OCI-M2 (cell line): ENCODE measurements around the gene PDE6H.

Source experiments
- DNase-seq: peaks from one replicate; lab custom pipeline; 2025; ENCODE audit not compliant: unreplicated experiment; lab: John Stamatoyannopoulos, UW

The PDE6H gene

DNA sequence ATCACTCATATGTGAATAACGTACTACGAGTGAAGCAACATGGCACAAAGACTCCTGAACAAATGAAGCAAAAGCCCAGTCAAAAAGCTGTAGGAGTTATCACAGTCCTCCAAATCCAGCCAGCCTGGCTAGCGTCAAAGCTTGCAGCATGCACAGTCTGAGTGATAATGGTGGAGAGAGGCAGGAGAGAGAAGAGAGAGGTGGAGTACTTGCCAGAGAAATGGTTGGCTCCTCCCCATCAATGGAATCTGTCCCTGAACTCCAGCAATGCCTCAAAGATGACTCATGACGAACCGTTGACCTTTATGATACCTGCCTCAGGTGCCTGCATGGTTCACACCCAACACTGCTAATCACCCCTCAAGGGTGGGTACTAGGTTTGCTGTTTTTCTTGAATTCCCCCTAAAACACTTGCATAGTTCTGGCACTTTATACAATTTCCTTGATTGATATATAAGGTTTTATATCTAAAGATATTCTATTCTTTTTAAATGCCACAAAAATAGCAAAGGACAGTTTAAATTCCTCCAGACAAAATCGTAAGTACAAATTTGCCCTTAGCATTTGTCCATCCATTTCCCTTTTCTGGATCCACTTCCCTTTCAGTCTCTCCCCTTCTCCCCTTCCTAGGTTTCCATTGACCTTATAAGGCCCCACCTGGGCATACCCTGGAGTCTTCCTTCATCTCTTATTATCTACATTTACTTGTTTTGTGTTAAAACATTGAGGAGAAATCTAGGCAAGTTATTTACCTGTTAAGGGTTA, 21.7 kb upstream of the PDE6H start:
- no peak for DNase-seq

DNA sequence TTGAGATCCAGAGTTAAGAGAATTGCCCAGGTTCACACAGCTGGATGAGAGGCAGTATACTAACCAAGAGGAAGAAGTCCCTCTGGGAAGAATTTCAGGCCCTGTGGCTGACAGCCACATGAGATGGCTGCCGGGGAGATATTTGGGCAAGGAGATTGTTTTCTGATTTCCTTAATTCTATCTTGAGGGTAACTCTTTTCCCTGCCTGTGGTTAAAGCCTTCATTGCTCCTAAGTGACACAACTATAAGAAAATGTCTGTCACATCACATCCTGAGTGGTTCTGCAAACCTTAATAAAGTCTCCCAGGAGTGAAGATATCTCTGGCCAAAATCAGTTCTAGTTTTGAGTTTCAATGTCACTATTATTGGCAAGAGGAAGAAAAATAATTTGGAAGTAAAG, 21.0 kb upstream of the PDE6H start:
- no peak for DNase-seq

DNA sequence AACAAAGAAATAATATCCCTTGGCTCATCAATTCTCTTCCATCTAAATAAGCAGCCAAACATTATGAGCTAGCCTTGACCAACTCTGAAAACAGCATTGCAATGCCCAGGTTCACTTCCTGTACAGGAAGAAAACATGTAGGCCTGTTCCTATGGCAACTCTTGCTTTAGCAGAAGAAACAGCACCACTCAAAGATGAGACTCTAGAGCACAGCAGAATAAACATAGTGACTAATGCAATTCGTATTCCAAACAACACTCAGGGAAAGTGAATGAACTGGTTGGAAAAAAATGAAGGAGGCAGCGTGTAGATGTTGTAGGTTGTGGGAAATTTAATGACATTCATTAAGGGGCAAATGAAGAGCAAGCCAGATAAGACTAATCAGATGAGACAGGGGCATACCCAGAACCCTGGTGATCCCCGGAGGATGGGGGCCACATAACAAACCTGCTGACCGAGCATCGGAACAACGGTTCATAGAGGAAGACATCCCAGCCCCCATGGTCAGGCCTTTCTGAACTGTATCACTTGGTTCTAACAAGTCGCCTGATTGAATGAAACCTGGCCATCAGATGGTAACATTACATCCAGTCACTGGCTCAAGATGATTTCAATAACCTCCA, 20.4 kb upstream of the PDE6H start:
- DNase-seq, result no peak

DNA sequence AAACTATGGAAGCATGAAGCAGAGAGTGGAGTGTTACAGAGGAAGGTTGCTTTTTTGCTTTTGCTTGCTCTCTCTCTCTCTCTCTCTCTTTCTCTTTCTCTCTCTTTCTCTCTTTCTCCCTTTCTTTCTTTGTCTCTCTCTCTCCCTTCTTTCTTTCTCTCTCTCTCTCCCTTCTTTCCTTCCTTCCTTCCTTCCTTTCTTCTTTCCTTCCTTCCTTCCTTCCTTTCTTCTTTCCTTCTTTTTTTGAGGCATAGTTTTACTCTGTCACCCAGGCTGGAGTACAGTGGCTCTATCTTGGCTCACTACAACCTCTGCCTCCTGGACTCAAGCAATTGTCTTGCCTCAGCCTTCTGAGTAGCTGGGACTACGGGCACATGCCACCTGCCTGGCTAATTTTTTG, 19.1 kb upstream of the PDE6H start:
- DNase-seq, result no peak

DNA sequence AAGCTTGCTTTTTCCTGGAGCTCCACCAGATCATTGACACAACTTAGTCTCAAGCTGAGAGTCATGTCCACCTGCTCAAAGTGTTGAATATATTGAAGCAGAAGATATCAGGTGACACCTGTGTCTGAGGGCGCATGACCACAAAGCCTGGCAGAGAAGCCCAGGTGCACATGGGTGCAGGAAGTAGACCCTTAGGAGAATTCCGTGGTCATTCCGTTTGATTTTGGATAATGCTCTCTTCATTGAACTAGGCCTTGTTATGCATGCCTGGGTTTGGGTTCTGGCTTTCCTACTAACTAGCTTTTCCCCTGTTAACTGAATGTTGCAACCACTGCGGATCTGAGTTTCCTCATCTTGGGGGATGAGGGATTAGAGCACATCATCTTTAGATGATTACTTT, 18.6 kb upstream of the PDE6H start:
- no peak for DNase-seq

DNA sequence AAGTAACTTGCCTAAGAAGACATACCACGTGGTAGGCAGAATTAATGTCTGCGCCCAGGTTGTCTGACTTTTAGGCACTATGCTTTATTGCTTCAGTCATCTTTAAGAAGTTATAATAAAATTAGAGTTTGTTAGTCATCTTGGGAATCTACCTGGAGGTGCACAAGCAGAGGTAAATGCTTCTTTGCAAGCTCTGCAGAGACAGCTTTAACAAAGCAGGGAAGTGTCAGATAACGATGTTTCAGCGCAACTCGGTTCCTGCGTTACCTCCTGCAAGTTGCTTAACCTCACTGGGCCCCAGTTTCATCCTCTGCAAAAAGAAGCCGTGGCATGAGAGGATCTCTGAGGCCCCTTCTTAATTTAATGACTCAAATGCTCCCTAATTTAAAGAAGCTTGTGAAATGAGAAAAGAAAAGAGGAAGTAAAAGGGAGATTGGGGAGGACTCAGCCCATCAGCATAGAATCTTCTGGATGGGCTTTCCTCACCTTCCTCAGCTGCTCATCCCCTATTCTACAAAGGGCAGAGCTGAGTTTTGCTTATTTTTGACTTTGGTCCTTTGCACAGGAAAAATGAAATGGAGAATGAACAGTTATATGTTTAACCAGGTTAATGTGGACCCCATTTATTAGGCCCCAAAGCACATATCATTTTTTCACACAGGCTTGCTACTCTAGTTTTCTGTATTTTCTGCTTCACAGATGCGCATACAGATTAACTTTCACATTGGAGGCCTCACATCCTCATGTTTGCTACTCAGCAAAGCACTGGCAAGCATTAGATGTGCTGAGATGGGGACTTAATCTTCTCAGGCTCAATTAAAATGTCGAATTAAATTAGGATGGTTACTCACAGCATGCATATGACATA, 16.6 kb upstream of the PDE6H start:
- DNase-seq, result no peak

DNA sequence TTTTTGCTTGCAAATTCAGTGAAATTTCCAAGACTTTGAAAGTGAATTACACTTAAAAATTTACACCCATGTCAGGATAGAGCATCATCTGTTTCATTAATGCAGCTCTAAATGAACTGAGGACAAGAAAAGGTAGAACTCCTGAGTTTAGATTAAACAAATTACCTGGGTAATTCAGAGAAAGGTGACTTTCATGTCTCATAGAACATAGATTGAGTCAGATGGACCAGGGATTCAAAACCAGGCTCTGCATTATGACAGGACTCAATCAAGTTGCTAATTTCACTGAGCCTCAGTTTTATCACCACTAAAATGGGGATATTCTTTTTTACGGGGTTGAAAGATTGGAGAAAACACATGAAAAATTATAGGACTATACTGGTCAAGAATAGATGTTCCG, 15.9 kb upstream of the PDE6H start:
- no peak for DNase-seq

DNA sequence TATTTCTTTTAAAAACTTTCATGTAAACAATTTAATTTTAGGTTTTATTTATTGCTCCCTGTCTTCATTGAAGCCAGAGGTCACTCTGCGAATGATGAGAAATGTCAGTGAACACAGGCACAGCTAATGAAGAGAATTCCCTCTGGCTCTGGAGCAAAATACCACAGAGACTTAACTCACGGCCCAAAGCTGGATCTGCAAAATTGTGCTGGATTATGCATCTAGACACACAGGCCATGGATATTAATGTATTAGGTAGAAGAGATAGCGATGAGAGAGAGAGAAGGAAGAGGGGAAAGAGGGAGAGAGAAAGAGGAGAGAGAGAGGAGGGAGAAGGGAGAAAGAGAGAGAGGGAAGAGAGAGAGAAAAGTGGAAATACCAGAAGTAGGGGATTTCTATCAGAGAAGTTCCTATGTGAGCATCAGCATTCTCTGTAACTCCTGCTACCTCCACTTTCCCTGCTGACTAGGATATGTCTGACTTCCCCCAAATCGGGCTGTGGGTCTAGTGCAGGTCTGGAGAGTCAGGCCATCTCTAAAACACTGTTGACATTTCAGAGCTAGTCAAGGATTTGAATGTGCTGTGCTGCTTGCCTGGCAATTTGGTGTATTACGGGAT, 15.2 kb upstream of the PDE6H start:
- no peak for DNase-seq

DNA sequence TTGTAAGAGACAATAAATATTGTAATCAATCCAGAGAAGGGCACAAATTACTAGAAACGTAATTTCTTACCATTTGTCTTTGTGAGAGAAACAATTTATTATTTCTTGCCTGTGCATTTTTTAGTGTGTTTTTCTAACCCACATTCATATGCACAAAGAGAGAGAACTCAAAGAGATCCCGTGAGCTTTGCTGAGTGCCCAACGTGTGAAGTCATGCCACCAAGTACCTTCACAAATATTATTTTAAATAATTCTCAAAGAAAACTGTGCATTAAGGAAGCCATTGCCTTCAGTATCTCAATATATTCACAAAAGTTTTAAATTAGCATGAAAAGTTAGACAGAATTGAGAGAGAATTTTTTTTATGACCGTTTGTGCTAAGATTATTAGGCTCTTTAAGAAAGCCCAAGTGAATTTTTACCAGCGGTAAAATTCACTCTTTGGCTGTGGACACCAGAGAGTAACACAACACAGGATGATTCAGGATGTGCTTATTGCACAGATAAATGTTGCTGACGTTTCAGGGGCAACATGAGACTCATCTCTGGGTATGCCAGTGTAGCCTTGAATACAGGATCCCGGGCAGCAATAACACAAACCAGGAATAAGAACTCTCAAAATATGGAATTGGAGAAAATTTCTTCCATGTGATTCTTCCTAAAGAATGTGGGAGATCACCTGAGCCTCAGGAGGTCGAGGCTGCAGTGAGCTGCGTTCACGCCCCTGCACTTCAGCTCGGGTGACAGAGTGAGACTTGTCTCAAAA, 14.3 kb upstream of the PDE6H start:
- no peak for DNase-seq

DNA sequence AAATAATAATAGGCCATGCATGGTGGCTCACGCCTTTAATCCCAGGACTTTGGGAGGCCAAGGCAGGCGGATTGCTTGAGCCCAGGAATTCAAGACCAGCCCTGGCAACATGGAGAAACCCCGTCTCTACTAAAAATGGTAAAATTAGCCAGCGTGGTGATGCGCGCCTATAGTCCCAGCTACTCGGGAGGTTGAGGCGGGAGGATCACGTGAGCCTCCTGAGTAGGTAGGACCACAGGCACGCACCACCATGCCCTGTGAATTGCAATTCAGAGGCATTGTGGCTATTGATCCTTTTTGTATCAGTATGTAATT, 13.8 kb upstream of the PDE6H start:
- no peak for DNase-seq

DNA sequence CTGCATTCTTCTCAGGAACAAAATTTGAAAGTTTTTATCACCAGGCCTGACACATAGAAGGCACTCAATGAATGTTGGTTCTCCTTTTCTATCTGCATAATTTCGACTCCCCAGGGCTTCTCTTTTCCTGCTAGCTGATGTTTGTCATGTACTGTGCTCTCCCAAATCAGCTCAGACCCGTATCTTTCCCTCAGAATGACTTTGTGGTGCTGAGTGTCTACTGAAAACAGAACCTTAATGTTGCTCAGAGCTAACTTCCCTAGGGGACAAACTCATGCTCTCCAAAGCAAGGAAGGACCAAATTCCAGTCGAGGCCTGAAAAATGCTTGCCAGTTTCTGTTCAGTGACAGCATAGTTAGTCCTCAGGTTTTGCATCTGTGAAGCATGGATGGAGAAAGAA, 13.4 kb upstream of the PDE6H start:
- no peak for DNase-seq

DNA sequence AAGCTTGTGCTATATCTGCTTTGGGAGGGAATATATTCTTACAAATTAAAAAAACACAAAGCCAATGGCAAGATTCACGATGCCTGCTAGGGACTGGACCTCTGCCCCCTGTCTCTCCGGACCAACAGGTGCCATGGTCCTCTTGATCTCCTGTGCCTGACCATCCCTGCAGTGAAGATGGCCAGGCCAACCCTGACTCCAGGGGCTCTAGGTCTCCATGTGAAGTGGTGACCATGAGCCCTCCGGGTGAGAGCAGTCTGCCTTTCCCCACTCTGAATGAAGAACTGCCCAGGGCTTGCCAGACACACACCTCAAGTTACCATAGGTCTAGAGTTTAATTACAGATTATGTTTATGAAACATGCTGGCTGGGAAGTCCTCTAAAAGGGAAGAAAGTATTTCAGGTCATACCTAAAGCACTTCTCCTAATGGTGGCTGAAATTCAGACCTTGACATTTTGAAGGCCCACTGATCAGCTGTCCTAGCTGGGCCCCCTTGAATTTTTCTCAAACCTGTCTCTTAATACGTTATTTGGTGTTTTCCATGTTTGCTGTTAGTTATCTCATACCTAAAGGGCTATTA, 12.8 kb upstream of the PDE6H start:
- DNase-seq, result no peak

DNA sequence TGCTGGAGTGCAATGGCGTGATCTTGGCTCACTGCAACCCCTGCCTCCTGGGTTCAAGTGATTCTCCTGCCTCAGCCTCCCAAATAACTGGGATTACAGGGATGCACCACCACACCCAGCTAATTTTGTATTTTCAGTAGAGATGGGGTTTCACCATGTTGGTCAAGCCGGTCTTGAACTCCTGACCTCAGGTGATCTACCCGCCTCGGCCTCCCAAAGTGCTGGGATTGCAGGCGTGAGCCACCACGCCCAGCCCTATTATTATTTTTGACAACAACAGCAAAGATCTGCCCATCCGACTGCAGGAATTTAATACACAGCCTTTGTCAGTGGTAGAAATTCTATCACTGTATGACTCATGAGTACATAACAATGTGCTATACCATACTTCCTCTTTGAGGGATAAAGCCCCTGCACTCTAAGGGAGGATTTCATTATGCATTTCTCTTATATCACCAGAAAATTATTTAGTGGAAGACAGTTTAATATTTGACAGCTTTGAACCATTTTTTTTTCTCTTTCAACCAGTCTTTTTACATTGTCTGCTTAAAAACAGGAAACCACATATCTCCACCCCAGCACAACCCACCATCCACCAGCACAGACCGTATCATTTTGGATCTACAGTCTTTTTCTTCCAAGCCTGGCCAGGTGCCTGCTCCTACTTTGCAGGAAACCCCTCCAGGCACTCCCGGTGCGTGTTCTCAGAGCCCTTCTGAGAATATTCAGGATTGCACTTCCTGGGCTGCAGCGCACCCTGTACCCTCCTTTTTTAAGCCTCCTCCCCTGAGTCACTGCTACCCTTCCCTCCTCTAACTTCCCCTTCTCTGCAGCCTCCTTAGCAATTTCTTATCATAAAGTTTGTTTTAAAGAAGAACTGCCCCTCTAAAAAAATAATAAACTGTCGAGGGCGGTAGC, 12.0 kb upstream of the PDE6H start:
- no peak for DNase-seq

DNA sequence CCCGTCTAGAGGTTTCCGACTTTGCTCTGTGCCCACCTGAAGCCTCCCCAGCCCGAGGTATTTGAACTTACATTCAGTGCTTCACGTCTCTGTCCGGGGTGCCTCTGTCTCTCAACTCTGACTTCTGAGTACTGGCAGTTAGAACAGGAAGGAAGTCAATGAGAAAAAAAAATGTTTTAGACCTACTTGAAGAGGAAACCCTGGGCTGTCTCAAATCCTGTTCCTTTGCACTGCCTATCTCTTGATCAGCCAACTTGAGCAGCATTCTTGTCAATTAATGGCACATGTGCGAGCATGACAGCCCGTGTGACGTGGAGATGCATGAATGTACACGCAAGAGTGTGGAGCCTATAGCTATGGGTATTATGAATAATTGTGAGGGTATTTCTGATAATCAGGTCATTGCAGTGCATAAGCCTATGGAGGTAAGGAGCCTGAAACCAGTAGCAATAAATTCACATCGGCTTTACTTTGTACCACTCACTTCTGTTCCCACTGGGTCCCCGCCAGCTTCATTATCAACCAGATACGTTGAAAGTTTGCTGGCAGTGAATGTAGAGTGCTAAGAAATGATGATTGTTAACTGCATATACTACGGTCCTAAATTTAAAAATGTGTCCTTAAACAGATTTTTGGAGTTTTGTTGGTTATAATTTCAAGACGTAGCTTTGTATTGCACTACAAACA, 11.2 kb upstream of the PDE6H start, which contains the start of gene ARHGDIB:
TSS of gene ARHGDIB (minus strand) at position 136 of the 687 bp plus-strand sequence. CDS start 10,889 bp downstream, outside the sequence.
- DNase-seq, result no peak

DNA sequence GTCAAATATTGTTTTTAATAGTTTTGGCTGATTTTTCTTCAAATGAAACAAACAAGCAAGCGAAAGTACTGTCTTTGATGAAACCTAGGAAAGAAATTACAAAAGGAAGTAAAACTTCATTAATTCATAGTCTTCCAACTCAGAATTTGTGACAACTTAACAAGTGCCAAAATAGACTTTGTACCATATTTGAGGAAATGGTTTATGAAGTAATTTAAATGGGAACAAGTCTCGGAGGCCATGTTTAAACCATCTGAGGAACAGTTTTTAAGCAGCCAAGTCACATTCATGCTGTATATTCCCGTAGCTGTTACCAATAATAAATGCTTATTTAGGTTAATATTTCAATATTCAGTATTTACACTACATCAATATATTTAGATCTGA, 10.7 kb upstream of the PDE6H start:
- DNase-seq, result no peak

DNA sequence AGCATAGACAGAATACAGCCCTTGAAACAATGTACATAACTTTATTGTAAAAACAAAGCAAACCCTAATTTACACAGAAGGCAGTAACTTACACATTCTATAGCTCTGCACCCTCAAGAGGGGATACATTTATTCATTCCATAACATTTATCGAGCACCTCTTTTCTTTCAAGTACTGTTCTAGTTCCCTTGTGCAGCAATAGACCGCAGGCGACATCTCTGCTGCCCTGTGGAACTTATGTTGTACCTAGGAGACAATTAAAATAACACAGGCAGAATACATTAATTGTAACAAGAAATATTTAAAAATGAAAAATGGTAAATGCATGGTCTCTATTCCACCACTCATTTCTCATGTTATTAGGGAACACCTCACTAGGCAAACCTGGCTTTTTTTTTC, 10.0 kb upstream of the PDE6H start:
- no peak for DNase-seq

DNA sequence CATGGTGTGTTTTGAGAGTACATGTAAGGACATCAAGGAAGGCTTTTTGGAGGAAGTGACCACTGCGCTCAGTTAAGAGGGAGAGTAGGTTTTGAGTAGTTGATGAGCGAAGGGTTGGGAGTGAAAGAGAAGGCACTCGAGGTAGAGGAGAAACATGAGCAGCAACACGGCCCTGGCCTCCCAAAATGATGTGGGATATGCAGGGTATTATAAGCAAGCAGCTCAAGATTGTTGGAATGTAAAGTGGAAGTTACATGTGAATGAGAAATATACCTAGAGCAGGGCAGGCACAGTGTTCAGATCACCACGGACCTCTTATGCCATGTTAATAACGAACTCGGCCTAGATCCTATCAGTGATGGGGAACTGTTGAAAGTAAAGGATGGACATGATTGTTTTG, 9.3 kb upstream of the PDE6H start:
- no peak for DNase-seq

DNA sequence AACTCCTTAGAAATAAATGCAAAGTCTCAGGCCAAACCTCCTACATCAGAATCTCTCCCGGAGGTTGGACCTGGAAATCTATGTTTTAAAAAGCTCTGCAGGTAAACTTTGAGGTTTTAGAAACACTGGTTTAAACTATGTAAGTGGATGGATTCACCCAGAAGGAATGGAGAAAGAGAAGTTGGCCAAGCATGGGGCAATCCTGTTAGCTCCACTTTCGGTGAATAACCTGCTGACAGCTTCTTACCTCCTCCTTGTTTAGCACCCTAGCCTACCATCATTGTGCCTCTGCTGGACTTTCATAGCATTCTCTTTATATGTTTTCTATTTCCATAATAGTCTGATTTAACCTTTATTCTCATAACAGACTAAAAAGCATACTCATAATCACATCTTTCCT, 8.4 kb upstream of the PDE6H start:
- no peak for DNase-seq

DNA sequence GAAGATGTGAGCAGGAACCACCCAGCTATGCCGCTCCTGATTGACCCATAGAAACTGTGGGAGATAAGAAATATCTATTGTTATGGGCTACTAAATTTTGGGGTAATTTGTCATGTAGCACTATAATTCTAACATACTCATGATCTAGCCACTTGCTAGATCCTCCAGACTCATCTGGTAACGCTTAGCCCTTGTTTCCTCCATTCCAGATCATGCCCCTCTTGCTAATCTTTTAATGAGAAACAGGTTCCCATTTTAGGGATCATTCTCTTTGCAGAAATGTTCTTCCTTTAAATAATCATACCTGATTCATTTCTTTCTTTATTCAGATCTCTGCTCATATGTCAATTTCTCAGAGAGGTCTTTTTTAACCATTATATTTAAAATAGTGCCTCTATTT, 7.6 kb upstream of the PDE6H start:
- no peak for DNase-seq
